Hematopoietic multipotent progenitor cell treated with erythropoietin and hydrocortisone succinate and interleukin-3 and kit ligand, for 6 days (in vitro differentiated cells): ENCODE measurements around the gene TPM4.

Source experiments
- DNase-seq: peaks from one replicate; pipeline ENCODE4 v3.0.0-alpha.2; 2015

The TPM4 gene

GRCh38 chr19:16042533-16043085, 33.7 kb upstream of the TPM4 start:
- DNase-seq: no peak

- no peak for DNase-seq
Observed at GRCh38 chr19:16043156-16043757, 33.0 kb upstream of the TPM4 start.

GRCh38 chr19:16044746-16045145, 31.5 kb upstream of the TPM4 start:
- DNase-seq: no peak

DNA sequence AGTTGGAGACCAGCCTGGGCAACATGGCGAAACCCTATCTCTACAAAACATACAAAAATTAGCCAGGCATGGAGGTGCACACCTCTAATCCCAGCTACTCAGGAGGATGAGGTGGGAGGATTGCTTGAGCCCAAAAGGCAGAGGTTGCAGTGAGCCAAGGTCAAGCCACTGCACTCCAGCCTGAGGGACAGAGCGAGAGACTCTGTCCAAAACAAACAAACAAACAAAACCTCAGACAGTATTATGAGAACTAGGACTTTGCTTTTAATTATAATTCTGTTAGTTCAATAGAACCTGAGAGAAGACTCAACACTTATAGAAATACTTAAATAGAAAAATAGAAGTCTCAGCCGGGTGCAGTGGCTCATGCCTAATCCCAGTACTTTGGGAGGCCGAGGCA, 31.1 kb upstream of the TPM4 start:
- DNase-seq: no peak

GRCh38 chr19:16045893-16046292, 30.4 kb upstream of the TPM4 start:
- DNase-seq: no peak

DNA sequence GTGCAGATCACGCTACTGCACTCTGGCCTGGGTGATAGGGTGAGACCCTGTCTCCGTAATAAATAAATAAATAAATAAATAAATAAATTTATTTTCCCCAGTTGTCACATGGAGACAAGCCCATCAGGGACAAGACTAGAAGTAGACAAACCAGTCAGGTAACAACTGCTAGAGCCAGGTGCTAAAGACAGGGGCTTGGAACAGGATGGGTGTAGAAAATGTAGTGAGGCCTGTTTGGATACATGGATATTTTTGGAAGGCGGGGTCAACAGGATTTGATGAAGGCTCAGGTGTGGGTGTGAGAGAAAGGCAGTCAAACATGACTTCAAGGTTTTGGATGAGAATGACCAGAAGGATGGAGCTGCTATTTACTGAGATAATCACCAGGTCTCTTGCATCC, 27.7 kb upstream of the TPM4 start:
- DNase-seq: no peak

- DNase-seq: peak; percentile 51
Observed at GRCh38 chr19:16051254-16052025, 24.9 kb upstream of the TPM4 start.

DNA sequence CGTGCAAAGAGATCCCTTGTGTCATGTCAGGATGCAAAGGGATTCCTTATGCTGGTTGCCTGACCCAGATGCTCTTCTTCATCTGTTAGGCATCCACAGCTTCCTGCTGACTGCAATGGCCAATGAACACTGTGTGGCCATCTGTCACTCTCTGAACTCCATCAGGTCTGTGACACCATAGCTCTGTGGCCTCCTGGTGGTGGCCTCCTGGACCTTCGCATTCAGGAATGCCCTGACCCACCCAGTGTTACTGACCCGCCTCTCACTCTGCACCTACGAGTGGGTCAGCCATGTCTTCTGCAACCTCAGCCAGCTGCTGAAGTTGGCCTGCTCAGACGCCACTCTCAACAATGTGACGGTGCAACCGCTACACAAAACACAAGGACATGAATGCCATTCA, 23.9 kb upstream of the TPM4 start:
- DNase-seq: no peak

DNA sequence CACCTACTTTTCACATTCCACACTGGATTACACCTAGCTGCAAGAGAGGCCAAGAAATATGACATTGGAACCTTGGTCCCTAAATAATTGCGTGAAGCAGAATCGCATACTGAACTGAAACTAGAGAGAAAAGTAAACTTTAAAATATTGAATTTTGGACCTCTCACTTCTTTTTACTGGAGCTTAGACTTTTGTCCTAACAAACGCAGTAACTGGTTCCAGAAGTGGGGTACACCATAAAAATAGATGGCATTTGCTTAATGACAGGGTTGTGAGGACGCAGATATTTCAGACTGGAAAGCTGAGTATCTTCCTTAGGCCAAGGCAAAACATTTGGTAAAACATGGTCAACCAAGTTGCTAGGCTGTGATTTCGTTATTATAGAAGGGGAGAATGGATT, 19.2 kb upstream of the TPM4 start:
- DNase-seq: no peak

DNA sequence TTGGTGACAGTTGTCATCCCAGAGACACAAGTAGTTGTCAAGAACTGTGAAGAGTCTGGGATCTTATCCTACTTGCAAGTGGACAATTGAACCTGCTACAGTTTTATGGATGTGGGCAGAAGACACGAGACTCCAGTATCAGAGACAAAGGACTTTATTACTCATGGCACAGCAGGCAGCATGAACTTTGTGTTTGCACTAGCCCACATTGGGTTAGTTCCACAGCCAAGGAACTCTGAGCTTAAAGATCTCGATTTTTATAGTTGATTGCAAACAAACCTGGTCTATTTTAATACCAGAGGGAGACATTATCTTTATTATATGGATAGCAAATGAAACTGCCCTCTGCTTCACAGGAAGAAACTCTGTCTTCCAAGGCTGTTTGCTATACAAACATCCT, 16.0 kb upstream of the TPM4 start:
- DNase-seq: no peak

DNA sequence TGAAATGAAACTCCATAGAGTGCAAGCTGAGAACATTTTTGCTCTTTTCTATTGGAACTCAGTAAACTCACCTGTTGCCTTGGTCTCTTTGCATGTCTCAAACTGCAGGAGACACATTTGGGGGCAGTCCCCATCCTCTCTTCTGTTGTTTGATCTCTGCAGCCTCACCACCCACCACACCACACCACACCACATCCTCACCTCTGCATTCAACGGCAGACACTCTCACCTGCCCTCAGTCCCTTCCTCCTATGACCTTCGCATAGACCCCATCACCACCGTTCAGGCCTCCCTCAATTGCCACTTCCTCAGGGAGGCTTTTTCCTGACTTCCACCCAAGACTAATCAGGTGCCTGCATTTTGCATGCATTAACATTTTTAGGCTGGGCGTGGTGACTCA, 14.4 kb upstream of the TPM4 start:
- DNase-seq: no peak

- DNase-seq: peak; percentile 76
Observed at GRCh38 chr19:16062789-16063188, 13.5 kb upstream of the TPM4 start.

- no peak for DNase-seq
Observed at GRCh38 chr19:16064209-16064889, 11.9 kb upstream of the TPM4 start.

DNA sequence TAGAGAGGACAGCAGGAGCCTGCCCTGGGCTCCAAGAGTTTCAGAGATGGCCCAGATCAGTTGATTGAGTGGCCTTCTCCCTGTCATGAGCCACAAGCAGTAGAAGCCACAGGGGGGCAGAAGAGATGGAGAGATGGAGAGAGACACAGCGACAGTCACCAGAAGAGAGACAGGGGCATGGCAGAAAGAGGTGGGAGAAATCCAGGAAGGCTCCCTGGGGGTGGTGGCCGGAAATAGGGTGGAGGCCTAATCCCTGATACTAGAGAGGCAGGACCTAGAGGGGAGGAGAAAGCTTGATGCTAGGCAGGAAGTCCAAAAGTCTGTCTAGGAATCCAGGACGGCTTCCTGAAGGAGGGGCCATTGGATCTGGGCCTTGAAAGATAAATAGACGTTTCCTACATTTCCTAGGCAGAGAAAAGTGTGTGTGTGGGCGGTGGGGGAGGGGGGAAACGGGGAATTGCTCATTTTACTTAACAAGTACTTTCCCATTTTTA, 9.6 kb upstream of the TPM4 start:
- peak; percentile 88 for DNase-seq

DNA sequence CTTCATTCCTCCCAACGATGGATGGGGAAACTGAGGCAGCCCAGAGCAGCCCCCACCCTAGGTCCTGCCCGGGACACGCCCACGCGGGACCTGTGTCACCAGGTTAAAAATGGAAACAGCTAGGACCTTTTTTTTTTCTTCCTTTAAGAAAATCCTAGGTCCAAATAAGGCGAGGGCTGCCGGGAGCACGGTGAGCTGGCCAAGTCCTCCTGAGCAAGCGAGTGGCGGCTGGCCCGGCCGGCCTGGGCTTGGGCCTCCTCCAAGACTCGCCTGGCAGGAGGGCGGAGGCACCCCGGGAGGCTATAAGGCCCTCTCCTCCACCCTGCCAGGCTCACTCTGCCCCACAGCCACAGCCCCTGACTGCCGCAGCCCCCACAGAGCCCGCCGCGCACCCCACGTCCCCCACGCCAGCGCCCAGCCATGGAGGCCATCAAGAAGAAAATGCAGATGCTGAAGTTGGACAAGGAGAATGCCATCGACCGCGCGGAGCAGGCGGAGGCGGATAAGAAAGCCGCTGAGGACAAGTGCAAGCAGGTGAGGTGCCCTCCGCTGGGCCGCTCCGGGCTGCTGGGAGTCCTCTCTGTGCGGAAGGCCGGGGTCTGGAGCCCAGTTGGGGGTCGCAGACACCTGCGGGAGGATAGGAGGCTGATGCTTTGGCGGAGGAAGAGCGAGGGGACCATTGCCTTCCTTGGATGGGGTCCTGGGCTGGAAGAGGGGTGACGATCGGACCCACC, 8.9 kb upstream of the TPM4 start:
- DNase-seq: no peak

- DNase-seq: no peak
Observed at GRCh38 chr19:16068696-16069259, 7.5 kb upstream of the TPM4 start.

DNA sequence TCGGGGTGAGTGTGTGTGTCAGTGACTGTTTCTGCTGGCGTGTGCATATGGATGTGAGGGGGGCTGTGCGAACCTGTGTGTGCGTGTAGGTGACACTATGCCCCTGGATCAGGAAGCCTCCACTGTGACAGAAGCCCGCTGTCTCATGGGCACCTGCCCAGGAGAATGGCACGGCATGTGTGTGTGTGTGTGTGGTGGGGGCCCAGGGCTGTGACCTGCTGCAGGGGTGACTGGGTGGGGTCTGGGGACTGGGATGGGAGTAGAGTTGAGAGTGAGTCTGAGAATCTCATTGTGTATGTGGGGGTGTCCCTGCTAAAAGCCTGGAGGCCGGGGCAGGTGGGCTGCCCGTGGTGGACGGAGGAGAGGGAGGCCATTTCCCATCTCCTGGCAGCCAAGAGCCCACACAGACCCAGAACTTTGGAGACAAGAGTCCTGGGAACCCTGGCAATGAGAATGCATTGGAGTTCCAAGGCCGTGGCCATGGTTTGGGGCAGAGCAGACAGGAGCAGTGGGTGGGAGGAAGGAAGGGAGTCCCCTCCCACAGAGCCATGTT, 6.4 kb upstream of the TPM4 start:
- no peak for DNase-seq

DNA sequence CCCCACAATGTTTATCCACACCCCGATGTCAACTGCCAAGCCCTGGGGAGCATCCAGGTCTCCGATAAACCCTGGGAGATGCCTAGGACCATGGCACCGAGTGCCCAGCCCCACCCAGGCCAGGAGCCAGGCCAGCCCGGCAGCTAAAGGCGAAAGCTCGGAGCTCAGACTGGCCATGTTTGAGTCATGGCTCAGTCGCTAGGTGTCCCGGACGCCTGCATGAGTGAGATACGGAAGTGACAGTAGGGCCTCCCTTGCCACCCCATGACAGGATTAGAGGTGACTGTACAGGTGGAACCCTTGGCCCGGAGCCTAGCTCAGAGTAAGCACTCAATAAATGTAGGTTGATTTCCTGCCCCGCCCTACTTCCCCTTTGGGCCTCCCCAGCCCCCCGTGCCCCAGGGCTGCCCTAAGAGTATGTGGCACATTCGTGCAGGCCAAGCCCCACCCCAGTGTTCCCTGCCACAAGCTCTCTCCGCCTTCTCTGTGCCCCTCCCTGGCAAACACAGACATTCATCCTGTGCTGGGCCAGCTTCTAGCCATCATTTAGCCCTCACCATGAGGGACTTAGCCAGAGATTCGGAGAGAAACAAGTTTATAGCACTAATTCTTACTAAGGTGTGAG, 5.8 kb upstream of the TPM4 start:
- DNase-seq: peak; percentile 87

GRCh38 chr19:16071072-16071691, 5.1 kb upstream of the TPM4 start:
- DNase-seq: no peak

DNA sequence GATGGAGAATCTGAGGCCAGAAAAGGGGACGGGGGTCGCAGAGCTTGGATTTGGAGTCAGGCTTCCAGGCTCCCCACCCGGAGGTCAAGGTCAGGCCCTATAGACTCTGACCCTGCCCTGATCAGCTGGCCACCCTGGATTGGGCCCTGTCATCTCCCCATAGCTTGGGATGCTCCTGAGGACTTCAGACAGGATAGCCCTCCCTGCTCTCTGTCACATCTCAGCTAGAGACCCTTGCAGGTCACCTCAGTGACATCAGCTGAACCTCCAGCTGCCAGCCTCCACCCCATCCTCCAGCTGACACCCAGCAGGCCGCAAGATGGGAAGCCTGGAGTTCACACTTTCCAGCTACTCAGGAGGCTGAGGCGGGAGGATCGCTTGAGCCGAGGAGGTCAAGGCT, 2.8 kb upstream of the TPM4 start:
- DNase-seq: no peak

DNA sequence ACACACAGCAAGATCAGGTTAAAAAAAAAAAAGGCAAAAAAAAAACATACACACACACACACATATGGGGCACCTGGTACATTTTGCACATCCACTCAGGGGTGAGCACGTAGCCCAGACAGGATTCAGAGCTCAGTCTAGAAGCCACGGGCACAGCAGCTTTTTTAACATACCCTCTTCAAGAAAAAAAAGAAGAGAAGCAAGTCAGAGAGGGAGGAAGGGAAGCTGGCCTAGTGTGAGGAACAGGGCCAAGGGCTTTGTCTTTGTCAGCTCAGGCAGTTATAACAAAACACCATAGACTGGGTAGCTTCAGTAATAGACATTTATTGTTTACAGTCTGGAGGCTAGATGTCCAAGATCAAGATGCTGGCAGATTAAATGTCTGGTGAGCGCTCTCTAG, 2.3 kb upstream of the TPM4 start:
- DNase-seq: no peak
